ENCODE data around the gene SP1. TPM values are rescaled to one million over a fixed set of nuclear protein-coding genes. Genes with fewer than 3 reads are reported as not detected.
"Not testable (repeated sequence)": the region's sequence is repeated elsewhere in the genome, so short reads cannot be mapped to it uniquely, and the experiment has no call there.

SP1 gene
- total RNA-seq, 2 experiments from 2014 or later, result 67.2 to 70.3 TPM

DNA sequence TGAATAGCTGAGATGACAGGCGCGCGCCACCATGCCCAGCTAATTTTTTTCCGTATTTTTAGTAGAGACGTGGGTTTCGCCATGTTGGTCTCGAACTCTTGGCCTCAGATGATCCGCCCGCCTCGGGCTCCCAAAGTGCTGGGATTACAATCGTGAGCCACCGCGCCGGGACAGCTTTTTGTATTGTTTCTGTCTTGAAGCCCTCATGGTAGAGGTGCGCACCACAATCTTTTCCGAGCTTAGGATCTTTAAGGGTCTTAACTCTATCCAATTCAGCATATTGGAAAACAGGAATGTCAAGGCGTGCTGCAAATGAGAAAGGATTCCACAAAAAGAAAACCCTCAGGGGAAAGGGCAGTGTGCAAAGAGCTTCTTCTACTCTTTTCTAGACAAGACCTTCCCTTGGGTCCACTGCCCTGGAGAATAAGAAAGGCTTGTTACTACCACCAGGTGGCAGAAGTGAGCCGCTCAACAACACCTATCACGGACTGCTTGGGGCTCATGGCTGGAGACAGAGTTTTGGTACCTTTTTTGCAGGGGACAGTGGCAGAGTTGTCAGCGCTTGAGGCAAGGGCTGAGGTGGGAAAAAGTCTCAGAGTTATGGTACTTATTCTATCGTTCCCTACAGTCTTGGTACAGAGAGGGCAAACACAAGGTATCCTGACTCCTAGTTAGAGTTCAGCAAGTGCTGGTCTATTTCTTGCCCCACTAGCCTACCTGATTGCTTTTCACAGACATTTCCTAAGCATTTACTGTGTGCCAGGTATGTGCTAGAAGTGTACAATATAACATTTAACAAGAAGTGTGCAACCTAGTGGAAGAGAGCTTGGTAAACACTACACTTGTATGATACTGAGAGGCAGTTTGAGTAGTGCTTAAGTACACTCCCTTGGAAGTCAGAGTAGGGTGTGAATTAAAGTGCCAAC is 27.4 kb upstream of the SP1 start:
- H3K9me3 Mint-ChIP-seq, result no peaks in the 10 kb centered on the region
- ATAC-seq (peak; percentile 99), DNase-seq (peak; percentile 93)
- ChIA-PET POLR2A (interaction anchor here (0.6 to 1.6 kb wide), 16 partner anchors 10 to 156 kb away, joined by 3 to 11 read pairs (median 3); partner anchors contain the start of gene PRR13), CTCF (interaction anchor here (0.6 to 10.0 kb wide), 67 partner anchors 7 to 281 kb away, joined by 3 to 187 read pairs (median 4); partner anchors contain the start of genes AAAS, AMHR2, ESPL1 and MAP3K12)
- TF ChIP-seq, protein P1, sequence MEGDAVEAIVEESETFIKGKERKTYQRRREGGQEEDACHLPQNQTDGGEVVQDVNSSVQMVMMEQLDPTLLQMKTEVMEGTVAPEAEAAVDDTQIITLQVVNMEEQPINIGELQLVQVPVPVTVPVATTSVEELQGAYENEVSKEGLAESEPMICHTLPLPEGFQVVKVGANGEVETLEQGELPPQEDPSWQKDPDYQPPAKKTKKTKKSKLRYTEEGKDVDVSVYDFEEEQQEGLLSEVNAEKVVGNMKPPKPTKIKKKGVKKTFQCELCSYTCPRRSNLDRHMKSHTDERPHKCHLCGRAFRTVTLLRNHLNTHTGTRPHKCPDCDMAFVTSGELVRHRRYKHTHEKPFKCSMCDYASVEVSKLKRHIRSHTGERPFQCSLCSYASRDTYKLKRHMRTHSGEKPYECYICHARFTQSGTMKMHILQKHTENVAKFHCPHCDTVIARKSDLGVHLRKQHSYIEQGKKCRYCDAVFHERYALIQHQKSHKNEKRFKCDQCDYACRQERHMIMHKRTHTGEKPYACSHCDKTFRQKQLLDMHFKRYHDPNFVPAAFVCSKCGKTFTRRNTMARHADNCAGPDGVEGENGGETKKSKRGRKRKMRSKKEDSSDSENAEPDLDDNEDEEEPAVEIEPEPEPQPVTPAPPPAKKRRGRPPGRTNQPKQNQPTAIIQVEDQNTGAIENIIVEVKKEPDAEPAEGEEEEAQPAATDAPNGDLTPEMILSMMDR (IDR thresholded peaks at IDR 0.05), result peak; percentile 83
- intact Hi-C loops (cut with micrococcal nuclease), result loop anchor here (1.0 to 10.0 kb wide), 2 partner anchors 69 to 152 kb away; partner anchors contain the start of genes NPFF and TARBP2
- H3K27ac Mint-ChIP-seq, result no peak overlapping the region
- H3K27me3 Mint-ChIP-seq, result no peaks in the 10 kb centered on the region
- no peak overlapping the region for H3K4me3 Mint-ChIP-seq
- H3K36me3 Mint-ChIP-seq (ENCODE audit: low read depth), result no peaks in the 10 kb centered on the region
- peaks cover 10% of the 10 kb centered on the region for H3K4me1 Mint-ChIP-seq (ENCODE audit: low read depth)

DNA sequence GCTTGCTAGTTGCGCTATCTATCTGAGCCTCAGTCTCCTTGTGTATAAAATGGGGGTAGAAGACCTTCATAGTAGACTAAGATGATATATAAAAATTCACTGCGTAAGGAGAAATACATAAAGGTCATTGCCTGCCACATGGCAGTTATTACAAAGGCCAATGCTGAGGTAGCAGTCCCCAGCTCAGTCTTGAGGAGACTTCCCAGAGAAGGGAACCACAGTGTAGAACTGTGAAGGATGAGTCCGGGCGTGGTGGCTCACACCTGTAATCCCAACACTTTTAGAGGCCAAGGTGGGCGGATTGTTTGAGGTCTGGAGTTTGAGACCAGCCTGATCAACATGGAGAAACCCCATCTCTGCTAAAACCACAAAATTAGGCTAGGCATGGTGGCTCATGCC is 26.7 kb upstream of the SP1 start:
- H3K27me3 Mint-ChIP-seq, result no peaks in the 10 kb centered on the region
- no peaks in the 10 kb centered on the region for H3K9me3 Mint-ChIP-seq
- no peak overlapping the region for H3K27ac Mint-ChIP-seq
- H3K4me3 Mint-ChIP-seq, result no peak overlapping the region
- ATAC-seq, result no peak
- POLR2A ChIA-PET, result interaction anchor here (0.9 to 1.6 kb wide), 5 partner anchors 19 to 149 kb away, joined by 3 to 11 read pairs (median 3); no protein-coding TSS in a partner anchor
- DNase-seq, result no peak
- H3K4me1 Mint-ChIP-seq (ENCODE audit: low read depth), result peaks cover 10% of the 10 kb centered on the region
- CTCF ChIA-PET, result interaction anchor here (0.6 to 10.0 kb wide), 23 partner anchors 8 to 167 kb away, joined by 3 to 187 read pairs (median 19); partner anchors contain the start of genes AAAS, AMHR2, ESPL1 and MAP3K12
- TF ChIP-seq, protein P1 (IDR thresholded peaks at IDR 0.05), result no peak
- intact Hi-C loops (cut with micrococcal nuclease), result loop anchor here (10.0 kb wide), 1 partner anchor 152 kb away; the partner anchor contains the start of genes NPFF and TARBP2
- no peaks in the 10 kb centered on the region for H3K36me3 Mint-ChIP-seq (ENCODE audit: low read depth)

DNA sequence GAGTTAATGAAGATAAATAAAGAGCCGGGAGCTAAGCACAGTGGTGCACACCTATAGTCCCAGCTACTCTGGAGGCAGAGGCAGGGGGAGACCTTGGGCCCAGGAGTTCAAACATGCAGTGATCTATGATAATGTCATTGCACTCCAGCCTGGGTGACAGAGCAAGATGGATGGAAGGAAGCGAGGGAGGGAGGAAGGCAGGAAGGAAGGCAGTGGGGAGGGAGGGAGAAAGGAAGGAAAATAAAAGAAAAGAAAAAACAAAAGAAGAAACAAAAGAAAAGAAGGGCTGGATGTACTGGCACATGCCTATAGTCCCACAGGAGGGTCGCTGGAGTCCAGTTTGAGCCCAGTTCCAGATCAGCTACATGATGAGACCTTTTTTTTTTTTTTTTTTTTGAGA is 24.9 kb upstream of the SP1 start:
- ChIA-PET POLR2A (no interaction called here), CTCF (interaction anchor here (1.7 to 10.0 kb wide), 4 partner anchors 10 to 154 kb away, joined by 6 to 187 read pairs (median 40); partner anchors contain the start of genes AMHR2 and NPFF)
- Mint-ChIP-seq H3K4me3 (no peak overlapping the region), H3K9me3 (no peaks in the 10 kb centered on the region), H3K27ac (no peak overlapping the region), H3K4me1 (ENCODE audit: low read depth) (peaks cover 10% of the 10 kb centered on the region), H3K27me3 (no peaks in the 10 kb centered on the region), H3K36me3 (ENCODE audit: low read depth) (no peaks in the 10 kb centered on the region)
- DNase-seq (no peak), ATAC-seq (no peak)
- TF ChIP-seq, protein P1 (IDR thresholded peaks at IDR 0.05), result no peak
- intact Hi-C loops (cut with micrococcal nuclease), result loop anchor here (10.0 kb wide), 1 partner anchor 150 kb away; the partner anchor contains the start of genes NPFF and TARBP2

DNA sequence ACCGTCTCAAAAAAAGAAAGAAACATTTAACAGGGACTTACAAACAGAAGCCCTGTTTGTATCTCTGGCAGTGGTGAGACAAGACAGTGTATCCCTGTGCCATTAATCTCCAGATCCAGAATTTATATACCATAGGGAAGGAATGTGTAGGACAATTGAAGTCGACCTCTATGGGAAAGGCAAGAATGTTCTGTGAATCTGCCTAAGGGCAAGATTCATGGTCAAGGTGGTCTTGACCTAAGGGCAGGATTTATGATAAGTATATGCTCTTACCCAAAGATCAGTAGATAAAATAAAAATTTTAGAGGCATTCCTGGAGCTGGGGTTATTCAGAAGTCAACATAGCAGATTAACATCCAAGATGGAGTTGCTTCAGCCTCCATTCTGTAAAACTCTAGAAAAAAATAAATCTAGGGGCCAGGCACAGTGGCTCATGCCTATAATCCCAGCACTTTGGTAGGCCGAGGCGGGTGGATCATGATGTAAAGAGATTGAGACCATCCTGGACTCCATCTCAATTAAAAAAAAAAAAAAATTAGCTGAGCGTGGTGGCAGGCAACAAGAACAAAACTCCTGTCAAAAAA is 21.0 kb upstream of the SP1 start:
- no peaks in the 10 kb centered on the region for H3K27me3 Mint-ChIP-seq
- no peak overlapping the region for H3K4me3 Mint-ChIP-seq
- H3K9me3 Mint-ChIP-seq, result no peaks in the 10 kb centered on the region
- H3K4me1 Mint-ChIP-seq (ENCODE audit: low read depth), result no peaks in the 10 kb centered on the region
- no peak overlapping the region for H3K27ac Mint-ChIP-seq
- POLR2A ChIA-PET, result interaction anchor here (0.7 kb wide), 1 partner anchor 90 kb away, joined by 3 read pairs; no protein-coding TSS in a partner anchor
- no peak for DNase-seq
- TF ChIP-seq, protein P1 (IDR thresholded peaks at IDR 0.05), result no peak
- H3K36me3 Mint-ChIP-seq (ENCODE audit: low read depth), result no peaks in the 10 kb centered on the region
- intact Hi-C loops (cut with micrococcal nuclease), result loop anchor here (10.0 kb wide), 1 partner anchor 146 kb away; the partner anchor contains the start of genes NPFF and TARBP2
- ATAC-seq, result no peak
- CTCF ChIA-PET, result interaction anchor here (10.0 kb wide), 1 partner anchor 64 kb away, joined by 187 read pairs; the partner anchor contains the start of gene AMHR2

DNA sequence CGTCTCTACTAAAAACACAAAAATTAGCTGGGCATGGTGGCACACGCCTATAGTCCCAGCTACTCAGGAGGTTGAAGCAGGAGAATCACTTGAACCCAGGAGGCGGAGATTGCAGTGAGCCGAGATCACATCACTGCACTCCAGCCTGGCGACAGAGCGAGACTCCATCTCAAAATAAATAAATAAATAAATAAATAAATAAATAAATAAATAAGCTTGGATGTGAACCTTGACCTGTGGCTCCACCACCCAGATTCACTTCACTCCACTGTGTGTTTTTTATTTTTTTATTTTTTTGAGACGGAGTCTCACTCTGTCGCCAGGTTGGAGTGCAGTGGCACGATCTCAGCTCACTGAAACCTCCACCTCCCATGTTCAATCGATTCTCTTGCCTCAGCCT is 18.3 kb upstream of the SP1 start:
- DNase-seq; H3K9me3 Mint-ChIP-seq; H3K4me3 Mint-ChIP-seq; H3K27ac Mint-ChIP-seq; H3K4me1 Mint-ChIP-seq (ENCODE audit: low read depth); intact Hi-C loops (cut with micrococcal nuclease); H3K36me3 Mint-ChIP-seq (ENCODE audit: low read depth); ATAC-seq; H3K27me3 Mint-ChIP-seq: not testable (repeated sequence)
- POLR2A ChIA-PET, result interaction anchor here (0.7 kb wide), 1 partner anchor 26 kb away, joined by 3 read pairs; no protein-coding TSS in a partner anchor
- CTCF ChIA-PET, result interaction anchor here (0.8 to 1.9 kb wide), 4 partner anchors 9 to 147 kb away, joined by 3 to 19 read pairs (median 3); no protein-coding TSS in a partner anchor

All from activated CD8-positive, alpha-beta T cell treated with anti-CD3 and anti-CD28 coated beads for 36 hours (primary cell).